SW480 (cell line): ENCODE results near the gene FSIP1.

Experiments
- DNase-seq: peaks from one replicate; pipeline ENCODE4 v3.0.0-alpha.2; 2016; ENCODE audit warnings: low spot score

Gene FSIP1

DNA sequence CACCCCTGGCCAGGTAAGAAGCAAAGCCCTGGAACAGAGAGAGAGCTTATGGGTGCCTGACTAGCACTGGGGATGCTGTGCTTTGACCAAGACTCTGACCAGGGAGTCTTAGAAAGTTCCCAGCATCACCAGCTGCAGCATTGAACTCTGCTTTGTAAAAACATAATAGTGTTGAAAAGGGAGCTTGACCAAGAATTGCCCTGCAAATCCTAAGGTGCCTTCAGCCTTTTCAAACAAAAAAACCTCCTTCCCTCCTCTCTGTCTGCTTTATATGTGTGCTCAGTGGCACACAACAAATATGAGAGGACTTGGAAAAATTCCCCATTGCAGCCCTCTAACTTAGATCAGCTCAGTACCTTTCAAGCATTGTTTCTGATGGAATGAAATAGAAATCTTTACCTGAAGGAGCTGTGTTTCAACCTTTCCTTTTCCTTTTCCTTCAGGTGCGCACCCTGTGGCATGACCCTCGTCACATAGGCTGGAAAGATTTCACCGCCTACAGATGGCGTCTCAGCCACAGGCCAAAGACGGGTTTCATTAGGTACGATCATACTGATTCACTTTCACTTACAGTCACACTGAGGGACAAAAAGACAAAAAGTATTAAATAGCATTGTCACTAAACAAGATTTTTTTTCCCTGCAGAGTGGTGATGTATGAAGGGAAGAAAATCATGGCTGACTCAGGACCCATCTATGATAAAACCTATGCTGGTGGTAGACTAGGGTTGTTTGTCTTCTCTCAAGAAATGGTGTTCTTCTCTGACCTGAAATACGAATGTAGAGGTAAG is 188.8 kb downstream of the FSIP1 start:
- DNase-seq: no peak

DNA sequence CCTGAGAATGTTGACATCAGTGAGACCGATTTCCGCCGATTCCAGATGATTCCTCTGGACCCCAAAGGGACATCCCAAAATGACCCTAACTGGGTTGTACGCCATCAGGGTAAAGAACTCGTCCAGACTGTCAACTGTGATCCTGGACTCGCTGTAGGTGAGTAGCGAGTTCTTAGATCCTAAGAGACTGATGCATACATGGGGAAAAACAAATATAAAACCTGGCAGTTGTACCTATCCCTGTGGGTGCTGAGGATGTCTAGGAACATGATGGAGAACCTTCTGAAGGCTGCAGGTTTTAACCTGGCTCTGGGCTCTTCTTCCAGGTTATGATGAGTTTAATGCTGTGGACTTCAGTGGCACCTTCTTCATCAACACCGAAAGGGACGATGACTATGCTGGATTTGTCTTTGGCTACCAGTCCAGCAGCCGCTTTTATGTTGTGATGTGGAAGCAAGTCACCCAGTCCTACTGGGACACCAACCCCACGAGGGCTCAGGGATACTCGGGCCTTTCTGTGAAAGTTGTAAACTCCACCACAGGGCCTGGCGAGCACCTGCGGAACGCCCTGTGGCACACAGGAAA is 189.5 kb downstream of the FSIP1 start:
- no peak for DNase-seq

DNA sequence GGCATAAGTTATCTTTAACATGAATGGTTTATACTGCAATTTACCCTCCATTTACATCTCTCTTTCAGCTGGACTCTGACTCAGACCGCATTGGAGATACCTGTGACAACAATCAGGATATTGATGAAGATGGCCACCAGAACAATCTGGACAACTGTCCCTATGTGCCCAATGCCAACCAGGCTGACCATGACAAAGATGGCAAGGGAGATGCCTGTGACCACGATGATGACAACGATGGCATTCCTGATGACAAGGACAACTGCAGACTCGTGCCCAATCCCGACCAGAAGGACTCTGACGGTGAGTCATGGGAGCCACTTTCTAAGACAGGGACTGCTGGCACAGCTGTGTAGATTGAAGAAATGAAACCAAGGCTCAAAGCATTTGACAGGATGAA is 190.1 kb downstream of the FSIP1 start:
- no peak for DNase-seq

DNA sequence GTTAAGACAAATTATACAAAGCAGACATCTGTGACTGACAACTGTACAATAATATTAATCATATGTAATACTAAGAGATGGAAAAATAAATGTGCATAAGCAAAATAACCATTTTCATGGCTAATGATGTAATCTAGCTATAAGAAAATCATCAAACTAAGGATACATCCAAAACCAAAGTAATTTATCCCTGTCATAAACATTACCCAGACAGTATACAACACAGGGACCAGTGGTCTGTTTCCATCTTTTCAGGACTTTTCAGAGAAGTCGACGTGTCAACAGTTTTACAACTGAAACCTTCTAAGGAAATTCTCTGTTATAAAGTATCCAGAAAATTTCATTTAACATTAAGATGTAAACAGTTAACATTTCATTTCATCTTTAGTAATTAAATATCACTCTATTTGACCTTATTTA is 190.7 kb downstream of the FSIP1 start:
- no peak for DNase-seq

DNA sequence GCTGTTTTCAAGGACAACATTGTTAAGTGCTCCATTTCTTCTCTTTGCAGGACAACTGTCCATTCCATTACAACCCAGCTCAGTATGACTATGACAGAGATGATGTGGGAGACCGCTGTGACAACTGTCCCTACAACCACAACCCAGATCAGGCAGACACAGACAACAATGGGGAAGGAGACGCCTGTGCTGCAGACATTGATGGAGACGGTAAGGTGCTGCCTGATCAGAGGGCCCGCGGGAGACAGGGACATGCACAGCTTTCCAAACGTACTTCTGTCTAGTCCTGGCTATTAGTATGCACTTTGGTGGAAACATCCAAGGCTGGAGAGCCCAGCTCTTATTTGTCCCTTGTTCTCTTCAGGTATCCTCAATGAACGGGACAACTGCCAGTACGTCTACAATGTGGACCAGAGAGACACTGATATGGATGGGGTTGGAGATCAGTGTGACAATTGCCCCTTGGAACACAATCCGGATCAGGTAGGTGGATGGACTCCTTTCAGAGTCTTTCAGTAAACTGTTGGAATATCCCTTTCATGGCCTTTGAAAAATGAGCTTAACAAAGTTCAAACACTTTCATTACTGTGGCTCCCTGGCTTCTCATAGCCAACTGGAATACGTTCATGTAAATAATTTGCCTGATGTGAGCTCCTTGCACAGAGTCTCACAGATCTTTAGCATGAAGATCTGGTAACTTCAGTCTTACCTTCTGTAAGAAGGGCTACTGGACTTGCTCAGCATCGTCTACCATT is 191.3 kb downstream of the FSIP1 start:
- DNase-seq: no peak

DNA sequence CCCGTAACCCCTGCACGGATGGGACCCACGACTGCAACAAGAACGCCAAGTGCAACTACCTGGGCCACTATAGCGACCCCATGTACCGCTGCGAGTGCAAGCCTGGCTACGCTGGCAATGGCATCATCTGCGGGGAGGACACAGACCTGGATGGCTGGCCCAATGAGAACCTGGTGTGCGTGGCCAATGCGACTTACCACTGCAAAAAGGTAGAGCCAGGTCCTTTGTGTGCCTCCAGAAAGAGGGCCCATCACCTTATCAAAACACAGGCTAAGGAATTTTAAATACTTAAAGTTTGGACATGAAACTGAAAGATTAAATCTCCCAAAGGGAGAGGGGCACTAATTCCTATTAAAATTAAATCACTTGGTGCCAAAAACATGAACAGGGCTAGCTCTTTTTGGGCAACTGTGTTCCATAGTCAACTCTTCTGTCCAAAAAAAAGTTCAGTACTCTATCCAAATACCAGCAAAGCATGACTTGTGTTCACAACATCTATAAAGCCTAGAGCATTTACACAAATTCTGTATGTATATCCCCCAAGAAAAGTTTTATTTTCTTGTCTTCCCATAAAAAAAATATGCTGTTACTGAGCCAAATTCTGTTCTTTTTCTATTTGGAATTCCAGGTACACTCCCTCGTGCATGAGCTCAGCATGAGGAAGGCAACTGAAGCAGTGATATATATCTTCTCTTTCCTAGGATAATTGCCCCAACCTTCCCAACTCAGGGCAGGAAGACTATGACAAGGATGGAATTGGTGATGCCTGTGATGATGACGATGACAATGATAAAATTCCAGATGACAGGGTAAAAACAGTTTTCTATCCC is 192.6 kb downstream of the FSIP1 start:
- DNase-seq: no peak

DNA sequence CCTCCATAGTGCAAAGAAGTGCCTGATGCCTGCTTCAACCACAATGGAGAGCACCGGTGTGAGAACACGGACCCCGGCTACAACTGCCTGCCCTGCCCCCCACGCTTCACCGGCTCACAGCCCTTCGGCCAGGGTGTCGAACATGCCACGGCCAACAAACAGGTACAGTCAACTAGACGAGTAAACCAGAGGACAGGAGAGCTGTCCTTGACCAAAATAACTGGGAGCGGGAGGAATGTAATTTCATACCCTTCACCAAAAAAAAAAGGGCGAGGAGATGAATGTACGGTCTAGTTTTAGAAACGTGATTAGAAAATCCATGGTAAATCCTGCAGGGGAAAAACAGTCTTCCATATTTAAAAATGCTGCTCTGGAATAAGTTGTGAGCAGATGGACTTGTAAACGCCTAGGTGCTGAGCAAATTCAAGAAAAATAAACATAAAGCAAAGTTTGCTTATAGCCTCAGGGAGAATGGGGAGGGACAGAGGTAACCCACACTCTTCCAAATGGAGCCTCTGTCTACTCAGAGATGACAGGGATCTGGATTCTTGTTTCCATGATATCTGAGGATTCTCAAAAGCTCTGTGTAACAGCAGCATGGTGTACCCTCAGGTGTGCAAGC is 193.3 kb downstream of the FSIP1 start:
- DNase-seq: no peak

DNA sequence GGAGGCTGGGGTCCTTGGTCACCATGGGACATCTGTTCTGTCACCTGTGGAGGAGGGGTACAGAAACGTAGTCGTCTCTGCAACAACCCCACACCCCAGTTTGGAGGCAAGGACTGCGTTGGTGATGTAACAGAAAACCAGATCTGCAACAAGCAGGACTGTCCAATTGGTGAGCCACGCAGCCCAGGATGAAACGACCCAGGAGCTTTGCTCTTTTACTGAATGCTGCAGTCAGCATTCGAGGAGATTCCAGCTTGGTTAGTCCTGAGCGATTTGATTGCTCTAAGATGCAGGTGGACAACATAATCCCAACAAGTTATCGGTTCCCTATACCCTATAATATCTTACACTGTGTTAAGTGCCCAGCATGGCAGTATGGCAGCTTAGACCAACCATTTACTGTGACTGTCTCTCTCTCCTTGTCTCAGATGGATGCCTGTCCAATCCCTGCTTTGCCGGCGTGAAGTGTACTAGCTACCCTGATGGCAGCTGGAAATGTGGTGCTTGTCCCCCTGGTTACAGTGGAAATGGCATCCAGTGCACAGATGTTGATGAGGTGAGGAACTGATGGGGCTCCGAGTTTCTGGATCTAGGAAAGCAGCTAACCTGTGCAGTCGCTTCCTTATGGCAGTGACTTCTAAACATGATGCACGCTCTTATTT is 194.0 kb downstream of the FSIP1 start:
- no peak for DNase-seq

DNA sequence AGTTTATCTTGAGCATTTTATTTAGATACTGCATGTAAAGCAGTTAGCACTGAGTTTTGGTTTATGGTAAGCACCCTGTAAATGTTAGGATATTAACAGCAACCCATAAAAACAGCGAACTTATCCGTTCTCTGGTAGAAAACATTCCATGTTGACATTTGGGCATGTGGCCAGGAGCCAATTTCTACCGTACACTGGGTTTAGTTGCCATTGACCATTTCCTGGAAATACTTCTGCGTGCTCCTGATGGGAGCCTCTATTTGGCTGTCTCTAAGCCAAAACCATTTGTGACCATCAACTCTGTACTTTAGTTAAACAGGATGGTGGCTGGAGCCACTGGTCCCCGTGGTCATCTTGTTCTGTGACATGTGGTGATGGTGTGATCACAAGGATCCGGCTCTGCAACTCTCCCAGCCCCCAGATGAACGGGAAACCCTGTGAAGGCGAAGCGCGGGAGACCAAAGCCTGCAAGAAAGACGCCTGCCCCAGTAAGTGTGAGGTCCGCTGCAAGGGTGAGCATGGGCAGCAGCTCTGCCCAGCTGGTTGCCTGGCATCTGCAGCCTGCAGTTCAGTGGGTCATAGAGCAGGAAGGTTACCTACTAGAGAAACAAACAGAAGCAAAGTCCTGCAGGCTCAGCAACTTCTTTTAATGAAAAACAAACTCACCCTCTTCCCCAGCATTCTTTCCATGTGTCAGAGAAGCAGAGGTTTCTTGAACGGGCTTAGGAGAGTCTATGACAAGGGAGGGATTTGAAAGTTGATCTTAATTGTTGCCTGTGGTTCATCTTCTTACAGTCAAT is 194.7 kb downstream of the FSIP1 start:
- DNase-seq: no peak

DNA sequence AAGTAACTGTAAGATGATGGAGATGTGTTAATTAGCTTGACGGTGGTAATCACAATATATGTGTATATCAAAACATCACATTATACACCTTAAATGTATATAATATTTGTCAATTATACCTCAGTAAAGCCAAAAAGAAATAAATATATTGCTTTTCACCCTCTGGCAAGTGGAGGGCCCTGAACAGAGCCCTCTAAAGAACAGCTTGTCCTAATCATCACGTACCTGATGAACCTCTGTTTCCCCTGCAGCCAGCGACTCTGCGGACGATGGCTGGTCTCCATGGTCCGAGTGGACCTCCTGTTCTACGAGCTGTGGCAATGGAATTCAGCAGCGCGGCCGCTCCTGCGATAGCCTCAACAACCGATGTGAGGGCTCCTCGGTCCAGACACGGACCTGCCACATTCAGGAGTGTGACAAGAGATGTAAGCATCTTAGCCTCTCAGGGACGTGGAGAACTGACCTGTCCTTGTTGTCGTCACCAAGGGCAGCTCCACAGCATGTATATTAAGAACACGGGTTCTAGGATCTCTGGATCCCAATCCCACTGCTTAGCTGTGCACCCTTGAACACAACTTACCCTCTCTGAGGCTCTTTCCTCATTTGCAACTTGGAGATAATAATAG is 195.4 kb downstream of the FSIP1 start:
- DNase-seq: no peak

DNA sequence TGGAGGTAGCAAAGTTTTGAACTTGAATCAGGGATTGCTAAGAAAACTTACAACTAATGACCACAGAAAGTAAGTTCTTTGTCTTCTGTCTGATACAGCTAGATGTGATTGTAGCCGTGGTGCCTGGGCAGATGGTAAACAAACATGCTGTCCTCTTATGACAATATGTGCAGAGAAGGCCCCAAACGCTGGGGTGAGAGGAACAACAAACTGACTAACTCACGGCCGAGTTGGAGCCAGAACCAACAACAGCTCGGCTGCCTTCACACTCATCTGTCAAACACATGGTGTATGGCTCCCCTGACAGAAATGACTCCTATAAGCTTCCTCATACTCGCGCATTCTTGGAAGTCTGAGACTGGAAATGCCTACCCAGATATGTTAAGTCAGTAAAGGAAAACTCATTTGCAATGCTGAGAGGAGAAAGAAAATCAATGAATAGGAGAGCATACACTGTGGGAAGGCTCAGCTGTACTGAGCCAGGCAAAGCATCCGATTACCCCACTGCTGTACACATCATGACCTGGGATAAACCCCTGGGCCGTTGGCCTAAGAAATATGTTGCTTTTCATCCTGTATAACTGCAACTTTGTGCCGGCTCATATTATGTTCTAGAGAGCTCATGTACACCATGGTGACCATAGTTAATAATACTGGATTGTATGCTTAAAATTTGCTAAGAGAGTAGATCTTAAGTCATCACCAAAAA is 196.1 kb downstream of the FSIP1 start:
- DNase-seq: no peak

DNA sequence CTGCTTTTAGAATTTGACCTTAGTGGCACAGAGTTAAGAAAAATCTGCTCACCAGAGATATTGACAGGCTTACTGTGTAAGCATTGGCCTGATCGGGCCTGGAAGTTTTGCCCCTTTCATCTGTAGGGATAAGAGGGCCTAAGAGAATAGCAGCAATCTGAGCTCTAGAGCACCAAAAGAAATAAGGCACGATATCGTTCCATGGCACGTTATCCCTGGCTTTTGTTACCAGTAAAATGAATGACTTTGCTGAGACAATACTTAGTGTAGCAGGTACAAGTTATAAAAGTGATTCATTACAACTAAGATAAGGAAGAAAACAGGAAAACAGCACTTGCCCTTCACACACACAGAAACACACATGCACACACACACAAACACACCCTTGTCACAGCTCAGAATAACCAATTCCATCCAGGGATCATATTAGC is 196.8 kb downstream of the FSIP1 start:
- no peak for DNase-seq

DNA sequence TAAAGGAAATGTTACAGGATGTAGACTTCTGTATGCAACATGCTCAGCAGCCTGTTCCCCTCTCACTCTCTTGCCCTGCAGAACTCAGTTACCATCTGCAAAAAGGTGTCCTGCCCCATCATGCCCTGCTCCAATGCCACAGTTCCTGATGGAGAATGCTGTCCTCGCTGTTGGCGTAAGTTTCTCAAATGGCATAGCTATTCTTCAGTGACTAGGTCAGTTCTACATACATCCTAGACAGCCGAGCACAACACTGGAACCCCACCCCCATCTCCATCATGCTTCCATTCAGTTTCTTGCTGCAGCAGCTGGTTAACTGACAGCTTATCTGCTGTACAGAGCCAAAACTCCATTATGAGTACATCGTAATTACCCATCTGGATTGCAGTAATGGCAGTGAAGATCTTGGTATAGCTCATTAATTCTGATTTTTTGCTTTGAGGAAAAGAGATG is 197.2 kb downstream of the FSIP1 start:
- no peak for DNase-seq

DNA sequence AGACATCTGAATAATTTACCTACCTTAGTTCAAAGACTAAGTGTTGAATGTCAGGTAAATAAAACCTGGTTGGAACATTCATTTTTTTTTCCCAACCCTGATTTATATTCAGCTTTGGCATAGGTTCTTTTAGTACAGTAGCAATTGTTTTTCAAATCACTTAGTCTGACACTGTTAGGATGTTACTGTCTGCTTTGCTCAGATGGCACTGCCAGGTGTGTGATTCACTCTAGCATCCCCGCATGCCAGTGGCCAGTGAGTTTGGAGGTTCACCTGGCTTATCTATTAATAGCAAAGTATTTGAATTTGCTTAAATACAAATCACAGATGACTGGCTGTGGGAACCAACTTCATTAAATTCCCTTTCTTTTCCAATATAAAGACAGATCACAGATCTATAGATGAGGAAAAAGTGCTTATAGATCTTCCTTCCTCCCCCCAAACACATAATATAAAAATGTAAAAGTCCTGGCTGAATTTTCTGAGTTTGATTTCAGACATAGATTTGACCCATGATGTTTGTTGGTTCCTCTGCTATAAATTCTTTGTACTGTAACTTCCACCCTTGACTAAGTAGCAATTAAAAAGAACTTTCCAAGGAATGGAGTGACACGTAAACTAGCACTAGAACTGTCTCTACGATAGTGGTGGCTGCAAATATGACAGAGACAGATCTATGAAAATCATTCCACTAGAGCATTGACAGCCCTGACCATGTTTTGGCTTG is 197.8 kb downstream of the FSIP1 start:
- DNase-seq: no peak

DNA sequence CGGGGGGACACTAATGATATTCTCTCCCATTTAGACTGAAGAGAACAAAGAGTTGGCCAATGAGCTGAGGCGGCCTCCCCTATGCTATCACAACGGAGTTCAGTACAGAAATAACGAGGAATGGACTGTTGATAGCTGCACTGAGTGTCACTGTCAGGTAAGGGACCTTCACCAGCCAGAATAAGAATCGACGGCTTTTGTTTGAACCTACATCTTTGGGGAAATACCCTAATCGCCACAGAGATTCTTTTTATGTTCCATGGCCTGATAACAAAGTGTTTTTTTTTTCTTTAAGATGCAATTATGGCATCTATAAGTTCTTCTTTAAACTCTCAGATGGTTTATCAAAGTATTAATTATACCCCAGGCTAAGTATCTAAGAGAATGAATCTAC is 198.4 kb downstream of the FSIP1 start:
- DNase-seq: no peak

DNA sequence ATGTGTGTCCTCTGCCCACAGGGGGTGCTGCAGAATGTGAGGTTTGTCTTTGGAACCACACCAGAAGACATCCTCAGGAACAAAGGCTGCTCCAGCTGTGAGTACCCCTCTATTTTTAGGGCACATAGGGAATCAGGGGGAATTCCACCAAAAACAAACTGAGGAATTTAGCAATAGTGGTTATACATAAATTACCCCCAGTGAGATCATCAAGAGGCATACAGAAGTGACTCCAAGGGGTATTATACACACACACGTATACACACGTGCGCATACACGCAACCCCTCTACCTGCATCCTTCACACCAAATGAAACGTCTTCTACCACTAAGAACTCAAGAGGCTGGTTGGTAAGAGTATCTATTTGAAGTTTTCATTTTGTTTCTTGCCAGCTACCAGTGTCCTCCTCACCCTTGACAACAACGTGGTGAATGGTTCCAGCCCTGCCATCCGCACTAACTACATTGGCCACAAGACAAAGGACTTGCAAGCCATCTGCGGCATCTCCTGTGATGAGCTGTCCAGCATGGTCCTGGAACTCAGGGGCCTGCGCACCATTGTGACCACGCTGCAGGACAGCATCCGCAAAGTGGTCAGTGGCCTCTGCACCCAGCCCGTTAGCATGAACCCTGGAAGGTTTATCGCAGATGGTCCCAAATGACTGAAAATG is 198.9 kb downstream of the FSIP1 start:
- no peak for DNase-seq

DNA sequence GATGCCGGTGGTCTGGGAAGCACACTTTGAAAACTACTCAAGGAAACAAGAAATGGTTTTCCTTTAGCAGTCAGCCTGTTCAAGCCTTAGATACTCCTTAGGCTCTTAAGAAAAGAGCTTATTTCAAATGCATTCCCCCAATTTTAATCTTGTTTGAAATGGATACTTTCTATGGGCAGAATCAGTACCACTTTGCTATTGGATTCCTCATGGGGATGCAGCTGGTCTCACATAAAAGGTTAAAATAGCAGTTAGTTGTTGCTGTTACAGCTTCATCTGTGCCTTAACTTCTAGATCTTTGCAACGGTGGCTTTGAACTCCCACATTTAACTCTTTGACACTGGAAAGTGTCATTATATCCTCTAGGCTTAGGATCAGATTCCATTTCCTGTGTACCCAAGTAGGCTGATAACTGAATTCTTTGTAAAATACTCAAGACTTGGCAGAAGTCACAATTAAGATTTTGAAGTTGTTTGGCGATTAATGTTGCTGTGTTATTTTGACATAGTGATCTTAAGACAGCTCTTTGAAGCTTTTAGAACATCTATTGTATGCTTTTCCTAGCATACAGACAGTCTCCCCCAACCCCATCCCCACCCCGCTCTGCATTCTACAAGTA is 199.6 kb downstream of the FSIP1 start:
- DNase-seq: no peak
